Neural progenitor cell (in vitro differentiated cells): Measurements from ENCODE around the gene PLPPR3.

Experiments
- EZH2 ChIP-seq: fragments of 200-600 bp; sonication (generic); IDR thresholded peaks from 2 replicates; pipeline ENCODE4 v1.6.1; 2017; ENCODE audit warnings: antibody characterized with exemption, mild to moderate bottlenecking, moderate library complexity
- TF ChIP-seq, protein P1 (sequence below): fragments of 200-600 bp; sonication (generic); IDR thresholded peaks from 2 replicates; pipeline ENCODE4 v1.5.1; 2017; ENCODE audit warnings: antibody characterized with exemption, mild to moderate bottlenecking

DNA sequence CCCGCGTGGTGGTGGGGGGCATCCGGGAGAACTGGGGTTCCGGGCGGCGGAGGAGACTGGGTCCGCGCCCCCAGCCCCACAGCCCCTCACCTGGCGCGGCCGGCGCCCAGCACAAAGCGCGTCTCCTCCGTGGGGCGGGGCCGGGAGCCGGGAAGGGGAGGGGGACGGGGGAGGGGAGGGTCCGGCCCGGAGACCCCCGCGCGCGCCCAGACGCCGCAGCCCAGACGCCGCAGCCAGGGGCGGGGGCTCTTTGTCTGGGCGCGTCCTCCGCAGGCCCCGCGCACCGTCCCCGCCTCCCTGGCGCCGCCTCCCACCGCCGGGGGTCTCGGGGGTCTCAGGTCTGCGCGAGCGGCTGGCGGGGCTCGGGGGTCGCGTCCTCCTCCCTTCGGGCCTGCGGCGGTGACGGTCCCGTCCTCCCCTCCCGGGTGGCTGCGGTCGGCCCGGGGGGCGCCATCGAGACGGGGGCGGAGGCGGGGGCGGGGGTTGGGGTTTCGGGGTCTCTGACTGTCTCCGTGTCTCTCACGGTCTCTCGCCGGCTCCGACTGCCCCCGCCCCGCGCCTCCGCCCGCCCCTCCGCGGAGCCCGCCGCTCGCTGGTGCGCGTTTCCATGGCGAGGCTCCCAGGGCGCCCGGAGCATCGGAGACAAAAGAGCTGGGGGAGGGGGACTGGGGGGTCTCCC lies at the start of gene PLPPR3:
- TF ChIP-seq, protein P1, sequence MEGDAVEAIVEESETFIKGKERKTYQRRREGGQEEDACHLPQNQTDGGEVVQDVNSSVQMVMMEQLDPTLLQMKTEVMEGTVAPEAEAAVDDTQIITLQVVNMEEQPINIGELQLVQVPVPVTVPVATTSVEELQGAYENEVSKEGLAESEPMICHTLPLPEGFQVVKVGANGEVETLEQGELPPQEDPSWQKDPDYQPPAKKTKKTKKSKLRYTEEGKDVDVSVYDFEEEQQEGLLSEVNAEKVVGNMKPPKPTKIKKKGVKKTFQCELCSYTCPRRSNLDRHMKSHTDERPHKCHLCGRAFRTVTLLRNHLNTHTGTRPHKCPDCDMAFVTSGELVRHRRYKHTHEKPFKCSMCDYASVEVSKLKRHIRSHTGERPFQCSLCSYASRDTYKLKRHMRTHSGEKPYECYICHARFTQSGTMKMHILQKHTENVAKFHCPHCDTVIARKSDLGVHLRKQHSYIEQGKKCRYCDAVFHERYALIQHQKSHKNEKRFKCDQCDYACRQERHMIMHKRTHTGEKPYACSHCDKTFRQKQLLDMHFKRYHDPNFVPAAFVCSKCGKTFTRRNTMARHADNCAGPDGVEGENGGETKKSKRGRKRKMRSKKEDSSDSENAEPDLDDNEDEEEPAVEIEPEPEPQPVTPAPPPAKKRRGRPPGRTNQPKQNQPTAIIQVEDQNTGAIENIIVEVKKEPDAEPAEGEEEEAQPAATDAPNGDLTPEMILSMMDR = no peak
- TF ChIP-seq EZH2 = no peak
